SJCRH30 (cell line): ENCODE results near the gene CLRN3. TPM values are rescaled to one million over a fixed set of nuclear protein-coding genes. Genes with fewer than 3 reads are reported as not detected.

ENCODE experiments used
- DNase-seq, 2 experiments: peaks; one replicate each; pipeline ENCODE4 v3.0.0-alpha.2; 2015 to 2020
- H3K27ac ChIP-seq: fragments of 250-450 bp; sonication (Bioruptor Pico); 2 replicates; pipeline ENCODE4 v1.5.1; 2020; ENCODE audit warnings: mild to moderate bottlenecking, moderate library complexity
- H3K27me3 ChIP-seq: fragments of 250-450 bp; sonication (Bioruptor Pico); 2 replicates; pipeline ENCODE4 v1.5.1; 2020; ENCODE audit warnings: mild to moderate bottlenecking, moderate library complexity
- H3K36me3 ChIP-seq: fragments of 250-450 bp; sonication (Bioruptor Pico); 2 replicates; pipeline ENCODE4 v1.5.1; 2020; ENCODE audit warnings: mild to moderate bottlenecking, moderate library complexity
- H3K4me1 ChIP-seq: fragments of 250-450 bp; sonication (Bioruptor Pico); 2 replicates; pipeline ENCODE4 v1.5.1; 2020; ENCODE audit warnings: mild to moderate bottlenecking, moderate library complexity
- H3K4me3 ChIP-seq: fragments of 250-450 bp; sonication (Bioruptor Pico); 2 replicates; pipeline ENCODE4 v1.5.1; 2020; ENCODE audit warnings: mild to moderate bottlenecking, moderate library complexity
- H3K9me3 ChIP-seq: fragments of 250-450 bp; sonication (Bioruptor Pico); replicated peaks from 2 replicates; pipeline ENCODE4 v1.5.1; 2020; ENCODE audit warnings: mild to moderate bottlenecking, moderate library complexity
- total RNA-seq: library from RNA; depleted of rRNA; stranded (reverse); fragments of >200 nt; shearing (Covaris generic); gene quantifications from 2 replicates; pipeline ENCODE4 v1.2.3, GENCODE V29; 2014; rRNA removed

Gene CLRN3
- not detected in 2 replicates for total RNA-seq

GRCh38 chr10:127892743-127893142 is at the start of gene CLRN3:
Gene CLRN3 (minus strand): TSS chr10:127892941. CDS start chr10:127892784, 157 bp downstream.
- no peak for DNase-seq
- Histone ChIP-seq H3K9me3 (no peaks in the 10 kb centered on the region), H3K36me3 (no peaks in the 10 kb centered on the region), H3K27me3 (no peaks in the 10 kb centered on the region), H3K4me1 (no peaks in the 10 kb centered on the region), H3K27ac (no peak within 1 kb of the TSS), H3K4me3 (no peak within 1 kb of the TSS)

GRCh38 chr10:127940866-127941640 is 48.3 kb upstream of the CLRN3 start:
- Histone ChIP-seq H3K27ac (no peak overlapping the region), H3K36me3 (no peaks in the 10 kb centered on the region), H3K9me3 (no peaks in the 10 kb centered on the region), H3K27me3 (no peaks in the 10 kb centered on the region), H3K4me3 (no peak overlapping the region), H3K4me1 (no peaks in the 10 kb centered on the region)
- no peak for DNase-seq

GRCh38 chr10:127939786-127940330 is 47.1 kb upstream of the CLRN3 start:
- H3K36me3 ChIP-seq: no peaks in the 10 kb centered on the region
- no peak overlapping the region for H3K27ac ChIP-seq
- H3K4me3 ChIP-seq: no peak overlapping the region
- no peak for DNase-seq
- H3K4me1 ChIP-seq: peaks cover 5% of the 10 kb centered on the region
- no peaks in the 10 kb centered on the region for H3K9me3 ChIP-seq
- H3K27me3 ChIP-seq: no peaks in the 10 kb centered on the region

GRCh38 chr10:127937915-127938463 is 45.2 kb upstream of the CLRN3 start:
- no peak for DNase-seq
- no peaks in the 10 kb centered on the region for H3K27me3 ChIP-seq
- no peaks in the 10 kb centered on the region for H3K36me3 ChIP-seq
- no peak overlapping the region for H3K4me3 ChIP-seq
- peaks cover 5% of the 10 kb centered on the region for H3K4me1 ChIP-seq
- H3K9me3 ChIP-seq: no peaks in the 10 kb centered on the region
- no peak overlapping the region for H3K27ac ChIP-seq

GRCh38 chr10:127937069-127937468 is 44.3 kb upstream of the CLRN3 start:
- no peak overlapping the region for H3K4me3 ChIP-seq
- H3K36me3 ChIP-seq: no peaks in the 10 kb centered on the region
- H3K4me1 ChIP-seq: peaks cover 5% of the 10 kb centered on the region
- H3K9me3 ChIP-seq: no peaks in the 10 kb centered on the region
- no peaks in the 10 kb centered on the region for H3K27me3 ChIP-seq
- DNase-seq: no peak
- H3K27ac ChIP-seq: no peak overlapping the region

- Histone ChIP-seq H3K27me3 (no peaks in the 10 kb centered on the region), H3K36me3 (no peaks in the 10 kb centered on the region), H3K9me3 (no peaks in the 10 kb centered on the region), H3K4me3 (peak overlapping the region; percentile 7), H3K4me1 (peaks cover 5% of the 10 kb centered on the region), H3K27ac (peak overlapping the region; percentile 26)
- peak; percentile 87 to 92 for DNase-seq
Measured at GRCh38 chr10:127935071-127935561, 42.4 kb upstream of the CLRN3 start.

GRCh38 chr10:127934383-127934782 is 41.6 kb upstream of the CLRN3 start:
- Histone ChIP-seq H3K4me3 (peak overlapping the region; percentile 7; the same call in 1 of the 2 replicates), H3K27ac (peak overlapping the region; percentile 21), H3K36me3 (no peaks in the 10 kb centered on the region), H3K4me1 (peaks cover 5% of the 10 kb centered on the region), H3K9me3 (no peaks in the 10 kb centered on the region), H3K27me3 (no peaks in the 10 kb centered on the region)
- DNase-seq: no peak

- H3K9me3 ChIP-seq: no peaks in the 10 kb centered on the region
- no peak overlapping the region for H3K4me3 ChIP-seq
- H3K27ac ChIP-seq: no peak overlapping the region
- DNase-seq: no peak
- H3K4me1 ChIP-seq: peaks cover 5% of the 10 kb centered on the region
- H3K36me3 ChIP-seq: no peaks in the 10 kb centered on the region
- peaks cover 3% of the 10 kb centered on the region; the same call in 1 of the 2 replicates for H3K27me3 ChIP-seq
Measured at GRCh38 chr10:127933271-127933670, 40.5 kb upstream of the CLRN3 start.

GRCh38 chr10:127932521-127933270 is 40.0 kb upstream of the CLRN3 start:
- no peak for DNase-seq
- Histone ChIP-seq H3K27me3 (peaks cover 3% of the 10 kb centered on the region; the same call in 1 of the 2 replicates), H3K4me1 (peaks cover 5% of the 10 kb centered on the region), H3K4me3 (no peak overlapping the region), H3K36me3 (no peaks in the 10 kb centered on the region), H3K9me3 (no peaks in the 10 kb centered on the region), H3K27ac (no peak overlapping the region)

- Histone ChIP-seq H3K27me3 (peaks cover 3% of the 10 kb centered on the region; the same call in 1 of the 2 replicates), H3K9me3 (no peaks in the 10 kb centered on the region), H3K4me1 (no peaks in the 10 kb centered on the region), H3K4me3 (no peak overlapping the region), H3K36me3 (no peaks in the 10 kb centered on the region), H3K27ac (no peak overlapping the region)
- DNase-seq: no peak
Measured at GRCh38 chr10:127928021-127928806, 35.5 kb upstream of the CLRN3 start.

- Histone ChIP-seq H3K27ac (no peak overlapping the region), H3K36me3 (no peaks in the 10 kb centered on the region), H3K27me3 (peaks cover 3% of the 10 kb centered on the region; the same call in 1 of the 2 replicates), H3K4me3 (no peak overlapping the region), H3K9me3 (no peaks in the 10 kb centered on the region), H3K4me1 (no peaks in the 10 kb centered on the region)
- DNase-seq: no peak
Measured at GRCh38 chr10:127926455-127926854, 33.7 kb upstream of the CLRN3 start.

GRCh38 chr10:127925471-127926207 is 32.9 kb upstream of the CLRN3 start:
- no peaks in the 10 kb centered on the region for H3K4me1 ChIP-seq
- DNase-seq: no peak
- H3K27me3 ChIP-seq: peaks cover 3% of the 10 kb centered on the region; the same call in 1 of the 2 replicates
- H3K4me3 ChIP-seq: no peak overlapping the region
- no peaks in the 10 kb centered on the region for H3K9me3 ChIP-seq
- H3K27ac ChIP-seq: no peak overlapping the region
- no peaks in the 10 kb centered on the region for H3K36me3 ChIP-seq

- Histone ChIP-seq H3K36me3 (no peaks in the 10 kb centered on the region), H3K9me3 (no peaks in the 10 kb centered on the region), H3K27ac (no peak overlapping the region), H3K4me3 (no peak overlapping the region), H3K27me3 (no peaks in the 10 kb centered on the region; the same call in 1 of the 2 replicates), H3K4me1 (no peaks in the 10 kb centered on the region)
- no peak for DNase-seq
Measured at GRCh38 chr10:127923646-127924045, 30.9 kb upstream of the CLRN3 start.
